NCI-H526 treated with DMSO at 0.1 percent for 48 hours (cell line): ENCODE measurements around the gene PLXND1.

Experiments
- DNase-seq: peaks from one replicate; lab custom pipeline; 2025; lab: John Stamatoyannopoulos, UW

Gene PLXND1

GRCh38 chr3:129583289-129583688, 23.2 kb downstream of the PLXND1 start:
- no peak for DNase-seq

DNA sequence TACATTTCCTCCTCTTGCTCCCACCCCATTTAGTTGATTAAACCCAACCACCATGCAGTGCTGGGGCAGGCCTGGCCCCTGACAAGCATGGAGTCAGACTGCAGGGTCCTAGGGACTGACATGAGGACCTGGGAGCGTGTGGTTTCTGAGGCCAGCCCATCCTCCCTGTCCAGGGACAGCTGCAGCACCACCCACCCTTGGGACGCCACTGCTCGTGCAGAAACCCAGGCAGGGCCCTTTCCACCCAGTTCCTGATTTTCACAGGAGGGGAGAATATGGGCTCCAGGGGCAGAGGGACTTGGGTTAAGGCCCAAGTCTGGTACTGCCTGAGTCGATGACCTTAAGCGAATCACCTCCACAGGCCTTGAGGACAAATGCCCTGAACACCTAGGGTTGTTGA, 23.7 kb downstream of the PLXND1 start:
- no peak for DNase-seq

DNA sequence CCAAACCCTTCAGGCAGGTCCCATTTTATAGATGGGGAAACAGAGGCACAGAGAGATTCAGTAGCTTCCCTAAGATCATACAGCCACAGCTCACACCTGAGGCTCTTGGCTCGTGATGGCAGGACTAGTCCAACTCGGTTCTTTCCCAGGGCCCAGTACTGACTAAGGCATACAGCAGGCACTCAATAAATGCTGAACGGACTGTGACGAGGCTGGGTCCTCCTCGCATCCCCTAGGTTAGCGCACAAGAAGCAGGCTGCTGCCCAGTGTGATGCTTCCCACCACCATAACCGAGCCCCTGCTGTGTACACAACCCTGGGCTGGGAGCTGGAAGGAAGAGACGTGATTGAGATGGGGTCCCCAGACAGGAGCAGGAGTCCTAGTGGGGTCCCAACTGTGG, 24.9 kb downstream of the PLXND1 start:
- DNase-seq: no peak

GRCh38 chr3:129579991-129580390, 26.5 kb downstream of the PLXND1 start:
- DNase-seq: no peak

- DNase-seq: no peak
Measured at GRCh38 chr3:129577925-129578786, 28.3 kb downstream of the PLXND1 start.

GRCh38 chr3:129577366-129577765, 29.1 kb downstream of the PLXND1 start:
- no peak for DNase-seq

DNA sequence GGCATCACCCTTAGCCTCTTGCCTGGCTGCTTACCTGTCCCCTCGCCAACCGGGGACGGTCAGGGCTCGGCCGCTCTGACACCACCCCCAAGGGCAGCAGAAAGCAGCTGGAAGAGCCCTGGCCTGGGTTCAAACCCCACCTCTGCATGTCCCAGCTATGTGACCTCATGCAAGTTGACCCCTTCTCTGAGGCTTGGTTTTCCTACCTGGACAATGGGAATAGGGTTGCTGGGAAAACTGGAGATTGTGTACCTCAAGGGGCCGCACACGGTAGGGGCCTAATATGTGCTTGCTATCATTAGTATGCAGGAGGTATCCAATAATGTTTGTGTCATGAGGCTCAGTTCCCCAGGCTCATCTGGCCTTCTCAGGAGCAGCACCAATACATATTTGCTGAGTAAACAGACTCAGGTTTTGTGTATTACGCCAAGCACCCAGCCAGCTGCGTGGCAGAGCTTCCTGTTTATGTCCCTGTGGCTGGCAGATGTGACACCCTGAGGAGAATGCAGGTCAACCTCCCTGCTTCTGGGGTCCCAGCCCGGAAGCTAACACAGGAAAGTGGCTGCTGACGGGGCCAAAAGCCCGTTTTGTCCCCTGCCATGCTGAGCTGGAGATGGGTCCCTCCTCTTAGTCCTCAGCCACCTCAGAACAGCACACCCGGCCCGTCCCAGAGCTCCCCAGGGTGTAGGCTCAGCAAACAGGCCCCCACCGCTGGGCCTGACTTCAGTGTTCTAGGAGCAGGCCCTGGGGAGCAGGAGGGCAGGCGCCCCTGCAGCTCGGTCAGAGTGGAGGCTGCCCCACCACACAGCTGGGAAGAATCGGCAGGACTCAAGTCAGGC, 29.7 kb downstream of the PLXND1 start:
- DNase-seq: no peak

DNA sequence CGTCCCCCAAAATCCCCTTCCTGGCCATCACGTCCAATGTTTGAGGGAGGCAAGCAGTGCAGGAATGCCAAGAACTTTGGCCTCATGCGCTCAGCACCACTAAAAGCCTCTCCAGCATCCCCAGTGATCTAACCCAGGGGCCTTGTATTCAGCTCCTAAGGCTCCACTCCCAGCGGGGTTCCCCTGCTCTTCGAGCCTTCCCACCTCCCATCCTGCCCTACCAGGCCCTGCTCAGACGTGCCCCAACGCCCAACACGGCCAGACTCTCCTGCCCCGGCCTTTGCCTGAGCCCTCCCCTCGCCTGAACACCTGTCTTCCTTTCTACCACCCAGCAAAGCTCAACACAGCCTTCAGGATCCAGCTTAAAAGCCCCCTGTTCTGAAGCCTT, 30.5 kb downstream of the PLXND1 start:
- no peak for DNase-seq

DNA sequence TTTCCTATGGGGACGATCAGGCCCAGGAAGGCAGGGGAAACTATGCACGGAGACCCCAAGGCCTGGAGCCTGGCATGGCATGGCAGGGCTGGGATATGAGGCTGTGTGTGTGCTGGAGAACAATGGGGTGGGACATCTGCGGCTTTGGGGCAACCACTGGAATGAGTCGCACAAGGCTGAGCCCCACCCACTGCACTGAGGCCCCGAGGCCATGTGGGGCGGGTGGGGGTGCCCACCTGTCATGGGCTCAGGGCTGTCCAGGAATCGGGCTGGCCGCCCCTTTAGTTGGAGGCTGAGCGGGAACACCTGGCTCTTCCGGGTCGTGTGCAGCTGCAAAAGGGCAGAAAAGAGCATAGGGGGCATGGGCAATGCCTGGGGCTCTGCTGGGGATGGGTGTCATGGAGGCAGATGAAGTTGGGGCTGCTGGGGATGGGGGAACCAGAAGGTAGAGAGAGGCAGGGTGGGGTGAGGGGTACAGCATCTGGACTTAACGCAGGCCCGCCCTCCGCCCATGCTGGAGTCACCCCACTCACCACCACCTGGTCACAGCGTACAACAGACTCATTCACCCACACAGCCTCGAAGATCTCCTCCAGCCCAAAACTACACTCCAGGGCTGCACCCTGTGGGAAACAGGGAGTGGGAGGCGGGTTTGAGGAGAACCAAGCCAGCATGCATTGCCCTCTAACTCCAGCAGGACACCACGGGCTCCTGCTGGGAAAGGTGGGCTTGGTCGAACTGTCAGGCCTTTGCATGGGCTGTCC, 31.1 kb downstream of the PLXND1 start:
- DNase-seq: no peak

DNA sequence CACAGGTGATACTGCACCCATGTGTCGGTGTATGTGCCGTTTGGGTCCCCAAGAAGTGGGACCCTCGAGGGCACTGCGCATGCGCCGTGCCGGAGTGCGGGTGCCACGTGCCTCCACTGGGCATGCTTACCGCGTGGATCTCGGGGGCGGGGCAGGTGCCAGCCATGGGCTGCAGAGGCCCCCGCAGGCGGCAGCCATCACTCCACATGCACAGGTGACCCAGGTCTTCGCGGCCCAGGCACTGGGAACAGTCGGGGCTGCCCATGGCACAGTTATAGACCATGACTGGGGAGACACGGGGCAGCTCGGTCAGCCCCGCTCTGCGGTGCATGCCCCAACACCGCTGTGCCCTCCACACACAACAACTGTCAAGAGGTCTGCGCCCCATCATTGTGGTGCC, 32.3 kb downstream of the PLXND1 start:
- no peak for DNase-seq

GRCh38 chr3:129573493-129573892, 33.0 kb downstream of the PLXND1 start:
- DNase-seq: no peak

GRCh38 chr3:129572603-129573002, 33.9 kb downstream of the PLXND1 start:
- DNase-seq: no peak

- no peak for DNase-seq
Measured at GRCh38 chr3:129571605-129572547, 34.6 kb downstream of the PLXND1 start.

DNA sequence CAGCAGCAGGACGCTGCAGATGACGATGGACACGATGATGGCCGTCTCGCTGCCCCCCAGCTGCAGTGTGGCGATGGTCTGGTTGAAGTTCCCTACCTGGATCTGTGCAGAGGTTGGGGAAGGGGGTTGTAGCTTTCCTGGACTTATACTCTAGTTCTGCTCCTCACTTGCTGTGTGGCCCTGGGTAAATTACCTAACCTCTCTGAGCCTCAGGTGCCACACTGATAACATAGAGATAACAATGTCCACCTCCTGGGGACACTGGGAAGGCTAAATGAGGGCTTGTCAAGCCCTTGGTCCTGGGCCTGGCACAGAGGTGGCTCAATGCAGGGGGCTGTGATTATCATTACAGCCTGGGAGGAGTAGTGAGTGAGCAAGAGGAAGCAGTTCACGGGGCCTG, 36.6 kb downstream of the PLXND1 start:
- no peak for DNase-seq

DNA sequence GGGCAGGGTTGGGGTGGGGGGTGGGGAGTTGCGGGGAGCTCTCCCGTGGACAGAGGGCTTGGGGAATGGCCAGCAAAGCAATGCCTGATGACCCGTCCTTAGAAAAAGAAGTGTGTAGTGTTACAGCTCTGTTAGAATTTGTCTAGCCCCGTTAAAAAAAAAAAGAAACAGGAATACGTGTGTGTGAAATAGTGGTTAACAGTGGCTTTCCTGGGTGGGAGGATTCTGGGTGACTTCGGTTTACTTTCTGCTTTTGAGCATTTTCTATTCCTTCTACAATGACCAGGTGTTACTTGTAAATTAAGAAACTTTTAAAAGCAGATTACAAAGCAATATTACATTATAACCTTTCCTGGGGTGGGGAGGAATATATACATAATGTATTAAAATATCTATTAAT, 38.5 kb downstream of the PLXND1 start:
- no peak for DNase-seq

GRCh38 chr3:129567176-129567705, 39.2 kb downstream of the PLXND1 start:
- DNase-seq: no peak

- DNase-seq: no peak
Measured at GRCh38 chr3:129565902-129566301, 40.6 kb downstream of the PLXND1 start.

DNA sequence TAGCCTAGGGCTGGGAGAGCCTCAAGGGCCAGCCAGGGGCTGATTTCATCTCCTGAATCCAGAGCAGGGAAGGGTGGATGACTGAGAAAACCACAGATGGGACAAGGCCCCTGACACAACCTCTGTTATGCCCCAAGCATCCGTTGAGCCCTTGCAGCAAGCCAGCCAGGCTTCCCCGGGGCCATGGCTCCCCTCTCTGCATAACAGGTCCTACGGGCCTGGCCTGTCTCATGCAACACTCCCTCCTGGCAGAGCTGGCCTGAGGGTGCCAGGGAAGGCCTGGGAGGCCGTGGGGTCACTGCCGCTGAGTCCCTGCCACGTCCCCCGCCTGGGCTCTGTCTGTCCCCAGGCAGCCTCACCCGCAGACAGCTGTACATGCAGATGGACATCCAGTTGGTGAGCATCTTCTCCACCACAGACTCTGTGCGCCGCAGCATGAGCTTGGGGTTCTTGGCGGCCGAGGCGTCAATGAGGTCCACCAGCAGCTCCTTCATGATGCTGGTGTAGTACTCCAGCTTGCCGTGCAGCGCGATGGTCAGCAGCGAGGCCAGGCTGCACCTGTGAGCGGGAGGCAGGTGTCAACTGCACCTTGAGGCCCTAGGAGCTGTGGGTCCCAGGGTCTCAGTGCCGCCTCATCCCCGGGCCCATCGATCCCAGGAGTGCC, 41.4 kb downstream of the PLXND1 start:
- no peak for DNase-seq

GRCh38 chr3:129563850-129564535, 42.5 kb downstream of the PLXND1 start:
- no peak for DNase-seq

DNA sequence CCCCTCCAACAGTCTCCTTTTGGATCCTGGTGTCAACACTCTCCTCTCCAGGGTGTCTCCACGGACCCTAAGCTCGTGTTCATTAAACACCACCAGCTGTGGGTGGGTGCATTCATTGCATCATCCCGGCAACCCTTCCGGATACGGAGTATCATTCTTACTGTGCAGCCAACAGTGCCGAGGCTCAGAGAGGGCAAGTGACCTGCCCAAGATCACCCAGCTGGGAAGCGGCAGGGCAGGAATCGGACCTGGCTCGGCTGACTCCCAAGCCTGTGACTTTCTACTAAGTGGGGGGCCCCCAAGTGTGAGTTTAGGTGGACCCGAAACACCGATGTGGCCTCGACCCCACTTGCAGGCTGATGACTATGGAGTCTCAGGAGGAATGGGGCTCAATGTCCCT, 43.1 kb downstream of the PLXND1 start:
- DNase-seq: no peak
